NCI-H526 (cell line): ENCODE measurements around the gene PLPP7.
"Not testable (repeated sequence)": the region's sequence is repeated elsewhere in the genome, so short reads cannot be mapped to it uniquely, and the experiment has no call there.

Source experiments
- DNase-seq, 2 experiments: peaks; one replicate each; lab custom pipeline; 2025; lab: John Stamatoyannopoulos, UW

PLPP7 gene

GRCh38 chr9:131266266-131267229, 23.0 kb upstream of the PLPP7 start:
- DNase-seq = no peak

GRCh38 chr9:131270171-131271015, 19.1 kb upstream of the PLPP7 start:
- no peak for DNase-seq

- DNase-seq = not testable (repeated sequence)
Measured at GRCh38 chr9:131271016-131271273, 18.6 kb upstream of the PLPP7 start.

GRCh38 chr9:131271506-131271931, 18.0 kb upstream of the PLPP7 start:
- DNase-seq = no peak

GRCh38 chr9:131272212-131272611, 17.3 kb upstream of the PLPP7 start:
- DNase-seq = no peak

- no peak for DNase-seq
Measured at GRCh38 chr9:131273146-131273855, 16.2 kb upstream of the PLPP7 start.

GRCh38 chr9:131273856-131274673, 15.5 kb upstream of the PLPP7 start:
- DNase-seq = no peak

- no peak for DNase-seq
Measured at GRCh38 chr9:131274674-131275331, 14.7 kb upstream of the PLPP7 start.

GRCh38 chr9:131275332-131276093, 14.0 kb upstream of the PLPP7 start:
- DNase-seq = no peak

GRCh38 chr9:131276094-131276888, 13.2 kb upstream of the PLPP7 start, which contains the start of gene FAM78A:
FAM78A (minus strand) TSS chr9:131276510; CDS start chr9:131276179, 331 bp downstream.
- DNase-seq = no peak

GRCh38 chr9:131276891-131277286, 12.6 kb upstream of the PLPP7 start:
- DNase-seq = no peak

GRCh38 chr9:131277287-131277909, 12.1 kb upstream of the PLPP7 start:
- DNase-seq = no peak

- DNase-seq = peak; percentile 32 to 82
Measured at GRCh38 chr9:131277910-131278701, 11.4 kb upstream of the PLPP7 start.

- no peak for DNase-seq
Measured at GRCh38 chr9:131278702-131279111, 10.8 kb upstream of the PLPP7 start.

GRCh38 chr9:131279196-131279862, 10.2 kb upstream of the PLPP7 start:
- no peak for DNase-seq

- no peak for DNase-seq
Measured at GRCh38 chr9:131279863-131280570, 9.5 kb upstream of the PLPP7 start.

- no peak for DNase-seq
Measured at GRCh38 chr9:131280660-131281059, 8.9 kb upstream of the PLPP7 start.
